ENCODE measurements around the gene KLHL17.
"Not testable (repeated sequence)": the region's sequence is repeated elsewhere in the genome, so short reads cannot be mapped to it uniquely, and the experiment has no call there.

KLHL17 gene

GRCh38 chr1:967466-968343 lies 7.3 kb downstream of the KLHL17 start:
- no peak for DNase-seq (ENCODE audit: low read depth, low spot score)

GRCh38 chr1:969260-969855 lies 9.0 kb downstream of the KLHL17 start:
- no peak for DNase-seq (ENCODE audit: low read depth, low spot score)

GRCh38 chr1:970242-970972 lies 10.0 kb downstream of the KLHL17 start:
- DNase-seq (ENCODE audit: low read depth, low spot score), result no peak

GRCh38 chr1:970973-971730 lies 10.8 kb downstream of the KLHL17 start:
- no peak for DNase-seq (ENCODE audit: low read depth, low spot score)

GRCh38 chr1:971751-972506 lies 11.5 kb downstream of the KLHL17 start:
- no peak for DNase-seq (ENCODE audit: low read depth, low spot score)

- DNase-seq (ENCODE audit: low read depth, low spot score), result no peak
Measured at GRCh38 chr1:972726-973458, 12.5 kb downstream of the KLHL17 start.

- no peak for DNase-seq (ENCODE audit: low read depth, low spot score)
Measured at GRCh38 chr1:973459-974292, 13.3 kb downstream of the KLHL17 start.

- no peak for DNase-seq (ENCODE audit: low read depth, low spot score)
Measured at GRCh38 chr1:974293-974640, 13.9 kb downstream of the KLHL17 start.

- no peak for DNase-seq (ENCODE audit: low read depth, low spot score)
Measured at GRCh38 chr1:974687-975328, 14.4 kb downstream of the KLHL17 start.

GRCh38 chr1:975365-975764 lies 15.0 kb downstream of the KLHL17 start:
- DNase-seq (ENCODE audit: low read depth, low spot score), result no peak

- DNase-seq (ENCODE audit: low read depth, low spot score), result no peak
Measured at GRCh38 chr1:975896-976683, 15.7 kb downstream of the KLHL17 start.

- DNase-seq (ENCODE audit: low read depth, low spot score), result not testable (repeated sequence)
Measured at GRCh38 chr1:976791-977190, 16.4 kb downstream of the KLHL17 start.

- no peak for DNase-seq (ENCODE audit: low read depth, low spot score)
Measured at GRCh38 chr1:978069-978834, 17.9 kb downstream of the KLHL17 start.

- no peak for DNase-seq (ENCODE audit: low read depth, low spot score)
Measured at GRCh38 chr1:978835-979743, 18.7 kb downstream of the KLHL17 start.

GRCh38 chr1:979744-980072 lies 19.3 kb downstream of the KLHL17 start:
- no peak for DNase-seq (ENCODE audit: low read depth, low spot score)

- no peak for DNase-seq (ENCODE audit: low read depth, low spot score)
Measured at GRCh38 chr1:980137-980571, 19.8 kb downstream of the KLHL17 start.

All from brain pericyte (primary cell).